GM12878 (cell line): ENCODE results near the gene PDZRN3.

Source experiments
- CTCF ChIP-seq, 3 experiments: IDR thresholded peaks in 2 of 3; conservative IDR thresholded peaks in 1 of 3; 2 replicates each; pipeline ENCODE4 v1.5.1; 2011; ENCODE audit warnings: low read depth in 3 of 3, low read length in 3 of 3, mild to moderate bottlenecking in 3 of 3, control low read depth in 2 of 3, moderate library complexity in 2 of 3, inconsistent platforms in 1 of 3, mixed read lengths in 1 of 3; ENCODE audit not compliant: control insufficient read depth in 2 of 3, insufficient read depth in 1 of 3; ENCODE audit errors: extremely low read depth in 1 of 3
- POLR2A ChIP-seq: IDR thresholded peaks from 2 replicates; pipeline ENCODE4 v1.6.1; 2011; ENCODE audit warnings: low read depth, mild to moderate bottlenecking, low read length
- POLR2AphosphoS2 ChIP-seq: IDR thresholded peaks from 2 replicates; pipeline ENCODE4 v1.6.1; 2011; ENCODE audit warnings: low read depth, mild to moderate bottlenecking, low read length, improper control_type of control experiment, moderate library complexity
- RBBP5 ChIP-seq: fragments of 200-600 bp; sonication (generic); conservative IDR thresholded peaks from 2 replicates; pipeline ENCODE4 v1.6.1; 2016
- SMC3 ChIP-seq: IDR thresholded peaks from 2 replicates; pipeline ENCODE4 v1.6.1; 2011; ENCODE audit warnings: low read length, improper control_type of control experiment, borderline replicate concordance

GRCh38 chr3:73658227-73658626 is 33.5 kb upstream of the PDZRN3 start:
- TF ChIP-seq POLR2A (no peak), POLR2AphosphoS2 (no peak), RBBP5 (no peak), CTCF (IDR thresholded peaks at IDR 0.05 in 2 of 3, conservative IDR thresholded peaks at IDR 0.05 in 1 of 3; ENCODE audit: control insufficient read depth in 2 of 3, extremely low read depth in 1 of 3, insufficient read depth in 1 of 3, low read depth in 3 of 3, low read length in 3 of 3) (no peak), SMC3 (no peak)
